Stimulated activated CD4-positive, alpha-beta T cell treated with anti-CD3 and anti-CD28 coated beads, Interleukin-15, amount 100 ng/mL, for 48 hours (primary cell): ENCODE data around the gene LRP2BP.
"Not testable (repeated sequence)": the region's sequence is repeated elsewhere in the genome, so short reads cannot be mapped to it uniquely, and the experiment has no call there.

Source experiments
- DNase-seq, 2 donors: peaks; one replicate each; pipeline ENCODE4 v3.0.0-alpha.2; 2020; ENCODE audit warnings: low read depth in 2 of 2

Gene LRP2BP

GRCh38 chr4:185325721-185326120 lies 70.0 kb downstream of the LRP2BP start:
- not testable (repeated sequence) for DNase-seq

GRCh38 chr4:185324361-185324760 lies 71.4 kb downstream of the LRP2BP start:
- not testable (repeated sequence) for DNase-seq

GRCh38 chr4:185323606-185324005 lies 72.1 kb downstream of the LRP2BP start:
- DNase-seq = no peak

- DNase-seq = no peak
These were observed 72.9 kb downstream of the LRP2BP start for GRCh38 chr4:185322803-185323202.

- no peak for DNase-seq
These were observed 77.0 kb downstream of the LRP2BP start for GRCh38 chr4:185318679-185319078.

GRCh38 chr4:185317880-185318279 lies 77.8 kb downstream of the LRP2BP start:
- DNase-seq = no peak

GRCh38 chr4:185317462-185317861 lies 78.3 kb downstream of the LRP2BP start:
- DNase-seq = not testable (repeated sequence)
